Endothelial cell of umbilical vein (primary cell): ENCODE measurements around the gene RPLP2. TPM values are rescaled to one million over a fixed set of nuclear protein-coding genes. Genes with fewer than 3 reads are reported as not detected.

Source experiments
- BruUV-seq: library from RNA; stranded (reverse); fragments of 400-500 nt; replicated peaks from 2 replicates; lab custom pipeline; 2021; lab: Mats Ljungman, UMichigan
- CTCF ChIA-PET: fragments of 300-600, 350-600 bp; sonication (Branson Sonifier 250); formaldehyde crosslinking; loops from one replicate; lab custom pipeline; 2021; ENCODE audit warnings: antibody characterized with exemption, inconsistent platforms; lab: Charles Lee
- POLR2A ChIA-PET: fragments of 300-600, 350-600 bp; sonication (Branson Sonifier 250); formaldehyde crosslinking; loops from one replicate; lab custom pipeline; 2021; ENCODE audit warnings: antibody characterized with exemption, inconsistent platforms; lab: Charles Lee
- DNase-seq: peaks from one replicate; pipeline ENCODE4 v3.0.0-alpha.2; 2011; ENCODE audit warnings: low read depth, low spot score
- FAIRE-seq: peaks from 2 replicates; lab custom pipeline; 2011; peaks lifted over from hg19 to GRCh38; lab: Jason Lieb, UNC
- H2AFZ ChIP-seq: 2 replicates; pipeline ENCODE4 v1.6.0; 2012; ENCODE audit warnings: low read depth, low read length, control low read depth, inconsistent platforms
- H3K27ac ChIP-seq: 2 replicates; pipeline ENCODE4 v1.5.1; 2011; ENCODE audit warnings: low read depth, mild to moderate bottlenecking, control low read depth, low read length, moderate library complexity; ENCODE audit not compliant: insufficient read depth
- H3K27me3 ChIP-seq, 2 experiments: 2 replicates each; pipeline versions ENCODE4 v1.6.0 to v1.6.1; 2011; ENCODE audit warnings: low read length in 2 of 2, mixed read lengths in 1 of 2; ENCODE audit not compliant: control insufficient read depth in 2 of 2, insufficient read depth in 2 of 2
- H3K36me3 ChIP-seq, 2 experiments: 2 replicates in 1 of 2; 3 replicates in 1 of 2; pipeline ENCODE4 v1.5.1; 2011; ENCODE audit warnings: low read length in 2 of 2, mild to moderate bottlenecking in 1 of 2, moderate library complexity in 1 of 2; ENCODE audit not compliant: control insufficient read depth in 2 of 2, insufficient read depth in 2 of 2; ENCODE audit errors: extremely low read depth in 1 of 2
- H3K4me1 ChIP-seq: 3 replicates; pipeline ENCODE4 v1.5.1; 2011; ENCODE audit warnings: mild to moderate bottlenecking, low read length; ENCODE audit not compliant: control insufficient read depth, insufficient read depth; ENCODE audit errors: extremely low read depth
- H3K4me2 ChIP-seq: 2 replicates; pipeline ENCODE4 v1.6.1; 2011; ENCODE audit warnings: low read length, control low read depth, mixed read lengths; ENCODE audit not compliant: insufficient read depth
- H3K4me3 ChIP-seq, 3 experiments: fragments of 200-600 bp in 1 of 3; sonication (generic), shearing (Covaris generic) in 1 of 3; replicated peaks in 1 of 3; 2 replicates each; pipeline ENCODE4 v1.5.1; 2011 to 2016; ENCODE audit warnings: control low read depth in 3 of 3, low read length in 3 of 3, mild to moderate bottlenecking in 2 of 3, inconsistent platforms in 1 of 3, low read depth in 1 of 3, moderate library complexity in 1 of 3; ENCODE audit not compliant: insufficient read depth in 1 of 3
- H3K79me2 ChIP-seq: 2 replicates; pipeline ENCODE4 v1.6.0; 2012; ENCODE audit warnings: low read length, inconsistent platforms; ENCODE audit not compliant: control insufficient read depth, insufficient read depth
- H3K9ac ChIP-seq: replicated peaks from 2 replicates; pipeline ENCODE3; 2011; ENCODE audit warnings: low read length, control low read depth; ENCODE audit not compliant: insufficient read depth; ENCODE audit errors: extremely low read depth
- H3K9me1 ChIP-seq: replicated peaks from 3 replicates; pipeline ENCODE4 v1.6.0; 2011; ENCODE audit warnings: mild to moderate bottlenecking, low read length; ENCODE audit not compliant: control insufficient read depth, insufficient read depth; ENCODE audit errors: extremely low read depth
- H3K9me3 ChIP-seq: replicated peaks from 2 replicates; pipeline ENCODE4 v1.5.1; 2012; ENCODE audit warnings: low read length, inconsistent platforms; ENCODE audit not compliant: control insufficient read depth, insufficient read depth
- H4K20me1 ChIP-seq: replicated peaks from 2 replicates; pipeline ENCODE3; 2011; ENCODE audit warnings: mild to moderate bottlenecking, low read length; ENCODE audit not compliant: control insufficient read depth, insufficient read depth; ENCODE audit errors: extremely low read depth
- EZH2 ChIP-seq: IDR thresholded peaks from 2 replicates; pipeline ENCODE4 v1.6.1; 2012; ENCODE audit warnings: borderline replicate concordance, low read depth, mild to moderate bottlenecking, moderate library complexity, low read length, inconsistent platforms; ENCODE audit not compliant: severe bottlenecking
- FOS ChIP-seq: IDR thresholded peaks from 2 replicates; pipeline ENCODE4 v1.6.1; 2011; ENCODE audit warnings: mild to moderate bottlenecking, low read length, moderate library complexity, borderline replicate concordance; ENCODE audit not compliant: insufficient read depth
- GATA2 ChIP-seq: IDR thresholded peaks from 2 replicates; pipeline ENCODE4 v1.7.0; 2011; ENCODE audit warnings: low read depth, mild to moderate bottlenecking, moderate library complexity, mixed read lengths, low read length; ENCODE audit not compliant: insufficient read length, insufficient read depth
- JUN ChIP-seq: IDR thresholded peaks from 2 replicates; pipeline ENCODE4 v1.6.1; 2011; ENCODE audit warnings: borderline replicate concordance, low read depth; ENCODE audit not compliant: insufficient read length, insufficient read depth
- MAX ChIP-seq: IDR thresholded peaks from 2 replicates; pipeline ENCODE4 v1.6.1; 2011; ENCODE audit not compliant: insufficient read depth, insufficient read length
- MYC ChIP-seq: IDR thresholded peaks from one replicate; pipeline ENCODE4 v1.6.1; 2011; ENCODE audit warnings: mild to moderate bottlenecking, low read depth, low read length
- POLR2A ChIP-seq: IDR thresholded peaks from 2 replicates; pipeline ENCODE4 v1.6.1; 2012; ENCODE audit warnings: low read depth, mild to moderate bottlenecking, control low read depth, low read length
- POLR2AphosphoS5 ChIP-seq: IDR thresholded peaks from 2 replicates; pipeline ENCODE4 v1.6.1; 2012; ENCODE audit warnings: low read depth, mild to moderate bottlenecking, control low read depth, low read length, moderate library complexity; ENCODE audit not compliant: insufficient read depth
- dilution Hi-C: fragments of 300-500 bp; cut with MboI; formaldehyde crosslinking; loops from one replicate; pipeline ENCODE4 v1.15.0; 2019; ENCODE audit warnings: low sequenced_read_pairs; ENCODE audit not compliant: extremely low pct_ligation_motif_present
- intact Hi-C: fragments of 100-400 bp; cut with micrococcal nuclease; formaldehyde crosslinking; loops from one replicate; pipeline ENCODE4 v1.10.0; 2022
- polyA plus RNA-seq, 4 experiments: library from polyadenylated mRNA; depleted of rRNA in 3 of 4; stranded (reverse) in 3 of 4; unstranded in 1 of 4; fragments of >200 nt; gene quantifications; 2 replicates each; pipeline versions ENCODE4 v1.2.1 to v1.2.3, GENCODE V29; 2011 to 2012; ENCODE audit warnings: missing spikeins in 1 of 4
- total RNA-seq: library from RNA; stranded (reverse); gene quantifications from 2 replicates; pipeline ENCODE4 v1.2.3, GENCODE V29; 2021
- TF ChIP-seq, protein P1 (sequence below), 2 donors: IDR thresholded peaks; 1 replicate in 1 of 2; 2 replicates in 1 of 2; pipeline ENCODE4 v1.5.1; 2011; ENCODE audit warnings: low read length in 2 of 2, mild to moderate bottlenecking in 2 of 2, moderate library complexity in 2 of 2, control low read depth in 1 of 2, inconsistent platforms in 1 of 2, low read depth in 1 of 2; ENCODE audit not compliant: insufficient read depth in 1 of 2; ENCODE audit errors: extremely low read depth in 1 of 2

RPLP2 gene
- total and polyA plus RNA-seq, 2 donors (not counting 3 experiments of a cell fraction or from before 2014, with no cell fraction given), result 1,579 to 1,739 TPM

DNA sequence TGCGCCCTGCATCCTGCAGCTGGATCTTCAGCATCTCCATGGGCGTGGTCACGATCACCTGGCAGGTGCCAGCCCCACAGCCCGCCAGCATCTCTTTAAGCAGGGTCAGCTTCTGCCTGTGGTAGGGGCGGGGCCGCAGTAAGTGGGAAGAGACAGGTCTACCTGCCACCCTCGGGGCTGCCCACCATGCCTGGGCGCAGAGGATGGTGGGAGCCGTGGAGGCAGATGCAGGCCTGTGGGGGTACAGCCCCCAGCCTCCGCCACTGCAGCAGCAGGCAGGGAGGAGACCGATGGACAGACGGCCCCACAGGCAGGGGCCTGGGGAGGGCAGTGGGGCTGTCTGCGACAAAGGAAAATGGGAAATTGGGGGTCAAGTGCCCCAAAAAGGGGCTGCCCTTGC is 16.9 kb upstream of the RPLP2 start:
- Histone ChIP-seq H3K4me1 (peaks cover 14% of the 10 kb centered on the region), H3K9me1 (no peaks in the 10 kb centered on the region), H3K27me3 (no peaks in the 10 kb centered on the region), H4K20me1 (no peaks in the 10 kb centered on the region), H3K4me2 (no peak overlapping the region), H3K9me3 (no peaks in the 10 kb centered on the region), H3K9ac (no peak overlapping the region), H3K4me3 (no peak overlapping the region), H2AFZ (no peak overlapping the region), H3K27ac (no peak overlapping the region), H3K36me3 (no peaks in the 10 kb centered on the region), H3K79me2 (peaks cover 11% of the 10 kb centered on the region)
- intact Hi-C loops (no loop called here), dilution Hi-C loops (no loop called here)
- TF ChIP-seq MAX, result no peak
- TF ChIP-seq POLR2A, result no peak
- TF ChIP-seq GATA2, result no peak
- TF ChIP-seq, protein P1, sequence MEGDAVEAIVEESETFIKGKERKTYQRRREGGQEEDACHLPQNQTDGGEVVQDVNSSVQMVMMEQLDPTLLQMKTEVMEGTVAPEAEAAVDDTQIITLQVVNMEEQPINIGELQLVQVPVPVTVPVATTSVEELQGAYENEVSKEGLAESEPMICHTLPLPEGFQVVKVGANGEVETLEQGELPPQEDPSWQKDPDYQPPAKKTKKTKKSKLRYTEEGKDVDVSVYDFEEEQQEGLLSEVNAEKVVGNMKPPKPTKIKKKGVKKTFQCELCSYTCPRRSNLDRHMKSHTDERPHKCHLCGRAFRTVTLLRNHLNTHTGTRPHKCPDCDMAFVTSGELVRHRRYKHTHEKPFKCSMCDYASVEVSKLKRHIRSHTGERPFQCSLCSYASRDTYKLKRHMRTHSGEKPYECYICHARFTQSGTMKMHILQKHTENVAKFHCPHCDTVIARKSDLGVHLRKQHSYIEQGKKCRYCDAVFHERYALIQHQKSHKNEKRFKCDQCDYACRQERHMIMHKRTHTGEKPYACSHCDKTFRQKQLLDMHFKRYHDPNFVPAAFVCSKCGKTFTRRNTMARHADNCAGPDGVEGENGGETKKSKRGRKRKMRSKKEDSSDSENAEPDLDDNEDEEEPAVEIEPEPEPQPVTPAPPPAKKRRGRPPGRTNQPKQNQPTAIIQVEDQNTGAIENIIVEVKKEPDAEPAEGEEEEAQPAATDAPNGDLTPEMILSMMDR (IDR thresholded peaks at IDR 0.05; ENCODE audit: extremely low read depth in 1 of 2, insufficient read depth in 1 of 2, low read depth in 1 of 2, low read length in 2 of 2), result no peak
- TF ChIP-seq MYC, result no peak
- TF ChIP-seq FOS, result no peak
- no peak for TF ChIP-seq EZH2
- TF ChIP-seq POLR2AphosphoS5, result no peak
- TF ChIP-seq JUN, result no peak
- POLR2A ChIA-PET, result no interaction called here
- CTCF ChIA-PET, result no interaction called here
- FAIRE-seq (no peak), DNase-seq (no peak)
- BruUV-seq, result no TSS peak
